Brain microvascular endothelial cell (primary cell): ENCODE results near the gene MCU.
"Not testable (repeated sequence)": the region's sequence is repeated elsewhere in the genome, so short reads cannot be mapped to it uniquely, and the experiment has no call there.

ENCODE experiments used
- DNase-seq: peaks from one replicate; pipeline ENCODE4 v3.0.0-alpha.2; 2020
- H3K27ac ChIP-seq: fragments of 250-450 bp; sonication (Bioruptor Pico); 2 replicates; pipeline ENCODE4 v1.5.1; 2020; ENCODE audit warnings: mild to moderate bottlenecking, moderate library complexity
- H3K27me3 ChIP-seq: fragments of 250-450 bp; sonication (Bioruptor Pico); replicated peaks from 2 replicates; pipeline ENCODE4 v1.5.1; 2020; ENCODE audit warnings: mild to moderate bottlenecking
- H3K36me3 ChIP-seq: fragments of 250-450 bp; sonication (Bioruptor Pico); replicated peaks from 2 replicates; pipeline ENCODE4 v1.5.1; 2020; ENCODE audit warnings: mild to moderate bottlenecking
- H3K4me3 ChIP-seq: 2 replicates; pipeline ENCODE4 v1.5.1; 2011; ENCODE audit warnings: low read depth, mild to moderate bottlenecking, control low read depth, low read length, moderate library complexity
- CTCF ChIP-seq: IDR thresholded peaks from 2 replicates; pipeline ENCODE4 v1.5.1; 2011; ENCODE audit warnings: low read depth, mild to moderate bottlenecking, moderate library complexity, low read length, control low read depth, inconsistent platforms; ENCODE audit errors: missing control alignments
- in situ Hi-C: cut with HindIII; loops from 2 replicates; pipeline ENCODE4 v1.10.0; 2017; ENCODE audit warnings: low sequenced_read_pairs, low pct_ligation_motif_present

The MCU gene

GRCh38 chr10:72695496-72695895 lies 3.6 kb downstream of the MCU start:
- Histone ChIP-seq H3K4me3 (no peak overlapping the region), H3K27ac (no peak overlapping the region), H3K27me3 (no peaks in the 10 kb centered on the region), H3K36me3 (no peaks in the 10 kb centered on the region)
- DNase-seq: no peak
- in situ Hi-C loops: no loop called here
- no peak for TF ChIP-seq CTCF

GRCh38 chr10:72697716-72698115 lies 5.8 kb downstream of the MCU start:
- no peak for DNase-seq
- no peaks in the 10 kb centered on the region for H3K36me3 ChIP-seq
- TF ChIP-seq CTCF: no peak
- no peak overlapping the region for H3K4me3 ChIP-seq
- in situ Hi-C loops: no loop called here
- H3K27me3 ChIP-seq: no peaks in the 10 kb centered on the region
- no peak overlapping the region for H3K27ac ChIP-seq

GRCh38 chr10:72702465-72702864 lies 10.5 kb downstream of the MCU start:
- DNase-seq, H3K36me3 ChIP-seq, H3K27ac ChIP-seq, H3K4me3 ChIP-seq, H3K27me3 ChIP-seq, in situ Hi-C loops: not testable (repeated sequence)

- H3K27ac ChIP-seq: no peak overlapping the region
- no peak overlapping the region for H3K4me3 ChIP-seq
- peak; percentile 11 for TF ChIP-seq CTCF
- no peaks in the 10 kb centered on the region for H3K36me3 ChIP-seq
- DNase-seq: no peak
- in situ Hi-C loops: no loop called here
- no peaks in the 10 kb centered on the region for H3K27me3 ChIP-seq
These were observed 11.1 kb downstream of the MCU start for GRCh38 chr10:72702868-72703581.

GRCh38 chr10:72704117-72704516 lies 12.2 kb downstream of the MCU start:
- in situ Hi-C loops: no loop called here
- no peak overlapping the region for H3K4me3 ChIP-seq
- no peak for DNase-seq
- no peaks in the 10 kb centered on the region for H3K36me3 ChIP-seq
- no peak overlapping the region for H3K27ac ChIP-seq
- H3K27me3 ChIP-seq: no peaks in the 10 kb centered on the region
- no peak for TF ChIP-seq CTCF

GRCh38 chr10:72709041-72709440 lies 17.1 kb downstream of the MCU start:
- no peak overlapping the region for H3K27ac ChIP-seq
- no peak for DNase-seq
- no peaks in the 10 kb centered on the region for H3K27me3 ChIP-seq
- H3K36me3 ChIP-seq: no peaks in the 10 kb centered on the region
- no peak overlapping the region for H3K4me3 ChIP-seq
- no peak for TF ChIP-seq CTCF
- in situ Hi-C loops: no loop called here
